BJ (cell line): ENCODE results near the gene PHLDB1. TPM values are rescaled to one million over a fixed set of nuclear protein-coding genes. Genes with fewer than 3 reads are reported as not detected.
"Not testable (repeated sequence)": the region's sequence is repeated elsewhere in the genome, so short reads cannot be mapped to it uniquely, and the experiment has no call there.

Experiments
- CTCF ChIA-PET: fragments of 350-600 bp; formaldehyde crosslinking; extraction: SDS; loops from one replicate; lab custom pipeline; 2021; ENCODE audit warnings: antibody characterized with exemption, inconsistent platforms; lab: Yijun Ruan, JAX
- POLR2A ChIA-PET: fragments of 300-600 bp; sonication (Branson Sonifier 250); formaldehyde crosslinking; extraction: SDS; loops from one replicate; lab custom pipeline; 2021; ENCODE audit warnings: antibody characterized with exemption; lab: Charles Lee
- DNase-seq: peaks from one replicate; pipeline ENCODE4 v3.0.0-alpha.2; 2011; ENCODE audit warnings: low read depth
- H3K27me3 ChIP-seq: 2 replicates; pipeline ENCODE4 v1.6.0; 2011; ENCODE audit warnings: low read length; ENCODE audit not compliant: control insufficient read depth, insufficient read depth
- H3K36me3 ChIP-seq: 2 replicates; pipeline ENCODE4 v1.5.1; 2011; ENCODE audit warnings: low read length; ENCODE audit not compliant: control insufficient read depth, insufficient read depth
- H3K4me3 ChIP-seq: 2 replicates; pipeline ENCODE4 v1.5.1; 2011; ENCODE audit warnings: low read depth, mild to moderate bottlenecking, control low read depth, low read length
- CTCF ChIP-seq: IDR thresholded peaks from 2 replicates; pipeline ENCODE4 v1.5.1; 2011; ENCODE audit warnings: low read depth, mild to moderate bottlenecking, control low read depth, inconsistent platforms, low read length, moderate library complexity; ENCODE audit not compliant: insufficient read depth
- polyA plus RNA-seq: library from polyadenylated mRNA; depleted of rRNA; stranded (reverse); fragments of >200 nt; gene quantifications from 2 replicates; pipeline ENCODE4 v1.2.3, GENCODE V29; 2011

PHLDB1 gene
- polyA plus RNA-seq, 1 experiment: 74.7 TPM

GRCh38 chr11:118677977-118678376, 70.6 kb downstream of the PHLDB1 start:
- POLR2A ChIA-PET: no interaction called here
- no peak for TF ChIP-seq CTCF
- no peaks in the 10 kb centered on the region for H3K36me3 ChIP-seq
- DNase-seq: no peak
- peaks cover 5% of the 10 kb centered on the region; the same call in 1 of the 2 replicates for H3K27me3 ChIP-seq
- CTCF ChIA-PET: interaction anchor here (1.2 to 1.9 kb wide), 2 partner anchors 9 to 11 kb away, joined by 3 to 15 read pairs; no protein-coding TSS in a partner anchor
- H3K4me3 ChIP-seq: no peak overlapping the region

DNA sequence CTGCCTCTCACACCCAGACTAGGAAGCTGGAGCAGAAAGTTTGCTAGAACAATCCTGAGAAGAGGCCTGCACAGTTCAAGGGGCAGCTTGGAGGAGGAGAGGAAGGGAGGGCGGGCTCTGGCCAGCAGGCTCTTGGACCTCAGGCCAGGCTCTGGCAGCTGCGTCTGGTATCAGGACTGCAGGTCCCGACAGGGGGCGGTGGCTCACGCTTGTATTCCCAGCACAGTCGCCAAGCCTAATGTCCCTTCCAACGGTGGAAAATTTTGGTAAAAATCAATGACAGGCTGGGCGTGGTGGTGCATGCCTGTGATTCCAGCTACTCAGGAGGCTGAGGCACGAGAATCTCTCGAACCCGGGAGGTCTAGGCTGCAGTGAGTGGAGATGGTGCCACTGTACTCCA, 71.5 kb downstream of the PHLDB1 start:
- CTCF ChIA-PET: interaction anchor here (1.2 to 1.9 kb wide), 5 partner anchors 8 to 278 kb away, joined by 3 to 15 read pairs (median 5); partner anchors contain the start of gene UPK2
- POLR2A ChIA-PET, H3K4me3 ChIP-seq, H3K27me3 ChIP-seq, DNase-seq, H3K36me3 ChIP-seq: not testable (repeated sequence)
- peak; percentile 41 for TF ChIP-seq CTCF

GRCh38 chr11:118679483-118679882, 72.1 kb downstream of the PHLDB1 start, which contains the start of gene TREH:
Gene TREH (minus strand): TSS chr11:118679650. CDS start chr11:118679627, 23 bp downstream.
- no peak for TF ChIP-seq CTCF
- DNase-seq: no peak
- ChIA-PET CTCF (interaction anchor here (1.2 to 1.9 kb wide), 5 partner anchors 8 to 277 kb away, joined by 3 to 15 read pairs (median 5); partner anchors contain the start of gene UPK2), POLR2A (no interaction called here)
- Histone ChIP-seq H3K27me3 (peaks cover 6% of the 10 kb centered on the region; the same call in 1 of the 2 replicates), H3K36me3 (no peaks in the 10 kb centered on the region), H3K4me3 (no peak within 1 kb of the TSS)

DNA sequence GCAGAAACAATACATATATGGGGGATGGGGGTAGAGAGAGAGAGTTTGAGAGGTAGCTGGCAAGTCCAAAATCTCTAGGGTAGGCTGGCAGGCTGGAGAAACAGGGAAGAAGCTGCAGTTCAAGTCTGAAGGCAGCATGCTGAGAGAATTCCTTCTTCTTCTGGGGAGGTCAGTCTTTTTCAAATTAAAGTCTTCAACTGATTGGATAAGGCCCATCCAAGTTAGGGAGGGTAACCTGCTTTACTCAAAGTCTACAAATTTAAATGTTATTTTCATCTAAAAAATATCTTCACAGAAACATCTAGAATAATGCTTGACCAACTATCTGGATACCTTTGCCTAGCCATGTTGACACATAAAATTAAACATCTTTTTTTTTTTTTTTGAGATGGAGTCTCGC, 75.0 kb downstream of the PHLDB1 start:
- ChIA-PET POLR2A (no interaction called here), CTCF (no interaction called here)
- no peaks in the 10 kb centered on the region for H3K36me3 ChIP-seq

GRCh38 chr11:118682939-118683338, 75.5 kb downstream of the PHLDB1 start:
- CTCF ChIA-PET, H3K4me3 ChIP-seq, H3K27me3 ChIP-seq, POLR2A ChIA-PET, H3K36me3 ChIP-seq, DNase-seq: not testable (repeated sequence)

More for the DNA sequence above, 75.0 kb downstream of the PHLDB1 start:
- Histone ChIP-seq H3K27me3 (peaks cover 6% of the 10 kb centered on the region; the same call in 1 of the 2 replicates), H3K4me3 (no peak overlapping the region)
- no peak for DNase-seq
- no peak for TF ChIP-seq CTCF

DNA sequence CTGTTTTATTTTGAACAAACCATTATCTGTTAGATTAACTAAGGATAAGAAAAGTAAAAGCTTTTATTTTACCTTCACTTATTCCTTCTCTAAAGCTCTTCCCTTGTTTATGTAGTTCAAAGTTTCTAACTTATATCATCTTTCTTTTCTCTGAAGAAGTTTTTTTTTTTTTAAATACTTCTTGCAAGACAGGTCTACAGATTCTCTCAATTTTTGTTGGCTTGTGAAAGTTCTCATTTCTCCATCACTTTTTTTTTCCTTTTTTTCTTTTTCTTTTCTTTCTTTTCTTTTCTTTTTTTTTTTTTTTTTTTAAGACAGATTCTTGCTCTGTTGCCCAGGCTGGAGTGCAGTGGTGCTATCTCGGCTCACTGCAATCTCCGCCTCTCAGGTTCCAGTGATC, 76.8 kb downstream of the PHLDB1 start:
- Histone ChIP-seq H3K27me3 (peaks cover 6% of the 10 kb centered on the region; the same call in 1 of the 2 replicates), H3K4me3 (no peak overlapping the region), H3K36me3 (no peaks in the 10 kb centered on the region)
- TF ChIP-seq CTCF: no peak
- POLR2A ChIA-PET: no interaction called here
- DNase-seq: no peak
- CTCF ChIA-PET: no interaction called here
